Suprapubic skin (tissue), 3 donors: ENCODE measurements around the gene WDR33.

Source experiments
- CTCF ChIP-seq, 2 donors: fragments of 200-600 bp in 1 of 2; fragments of 450-650 bp in 1 of 2; sonication (generic) in 1 of 2; IDR thresholded peaks; one replicate each; pipeline ENCODE4 v1.5.1; 2016 to 2019; ENCODE audit warnings: antibody characterized with exemption in 2 of 2, mild to moderate bottlenecking in 1 of 2, moderate library complexity in 1 of 2
- POLR2A ChIP-seq, 2 donors: fragments of 450-650 bp; IDR thresholded peaks; one replicate each; pipeline ENCODE4 v1.6.1; 2017; ENCODE audit warnings: antibody characterized with exemption in 2 of 2, mild to moderate bottlenecking in 2 of 2, moderate library complexity in 2 of 2

- no peak for TF ChIP-seq CTCF (IDR thresholded peaks at IDR 0.05)
- TF ChIP-seq POLR2A (IDR thresholded peaks at IDR 0.05) = no peak
Observed at GRCh38 chr2:127712999-127713398, 98.0 kb downstream of the WDR33 start.
